ENCODE results near the gene PEG3. TPM values are rescaled to one million over a fixed set of nuclear protein-coding genes. Genes with fewer than 3 reads are reported as not detected.

PEG3 gene
- total RNA-seq, 1 donor from 2014 or later = 13.7 TPM

GRCh38 chr19:56838909-56839651 lies 1.4 kb downstream of the PEG3 start:
- peak; percentile 95 for DNase-seq (ENCODE audit: low spot score)

GRCh38 chr19:56838024-56838908 lies 2.3 kb downstream of the PEG3 start:
- DNase-seq (ENCODE audit: low spot score) = peak; percentile 71

DNA sequence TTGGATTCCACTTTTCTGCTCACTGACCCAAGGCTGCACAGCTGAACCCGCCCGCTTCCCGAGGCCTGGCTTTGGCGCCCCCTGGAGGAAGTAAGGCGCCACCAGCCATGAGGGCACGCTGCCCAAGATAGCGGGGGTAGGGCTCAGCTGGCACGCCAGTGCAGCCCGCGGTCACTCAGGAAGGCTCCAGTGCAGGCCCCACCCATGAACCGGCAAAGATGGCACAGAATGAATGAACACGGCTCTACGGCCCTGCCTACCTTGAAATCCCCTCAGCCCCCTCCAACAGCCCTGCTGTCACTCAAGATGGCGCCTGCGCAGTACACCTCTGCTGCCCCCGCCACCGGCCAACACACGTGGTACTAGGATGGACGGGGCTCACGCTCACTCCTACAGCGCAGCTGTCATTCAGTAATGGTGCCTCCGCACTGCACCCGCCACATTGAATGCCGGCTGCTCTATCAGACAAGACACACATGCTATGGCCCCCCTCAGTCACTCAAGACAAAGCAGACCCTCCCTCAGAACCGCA lies 3.0 kb downstream of the PEG3 start:
- DNase-seq (ENCODE audit: low spot score) = peak; percentile 86

DNA sequence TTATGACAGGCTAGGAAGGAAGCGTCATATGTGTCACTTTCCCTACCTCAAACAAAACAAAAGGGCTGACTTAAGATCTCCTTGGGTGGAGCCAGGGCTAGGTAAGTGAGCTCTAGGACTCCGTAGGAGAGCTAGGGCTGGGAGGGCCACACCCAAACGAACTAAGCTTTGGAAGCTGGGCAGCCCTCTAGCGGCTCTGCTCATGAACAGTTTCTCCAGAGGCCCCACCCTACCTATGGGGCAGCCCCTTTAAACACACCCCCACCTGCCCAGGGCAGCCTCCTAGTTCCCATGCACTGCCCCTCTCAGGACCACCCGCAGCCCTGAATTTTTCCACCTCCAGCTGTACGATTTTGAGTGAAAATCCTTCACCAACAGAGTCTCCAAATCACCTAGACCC lies 3.5 kb downstream of the PEG3 start:
- peak; percentile 43 for DNase-seq (ENCODE audit: low spot score)

DNA sequence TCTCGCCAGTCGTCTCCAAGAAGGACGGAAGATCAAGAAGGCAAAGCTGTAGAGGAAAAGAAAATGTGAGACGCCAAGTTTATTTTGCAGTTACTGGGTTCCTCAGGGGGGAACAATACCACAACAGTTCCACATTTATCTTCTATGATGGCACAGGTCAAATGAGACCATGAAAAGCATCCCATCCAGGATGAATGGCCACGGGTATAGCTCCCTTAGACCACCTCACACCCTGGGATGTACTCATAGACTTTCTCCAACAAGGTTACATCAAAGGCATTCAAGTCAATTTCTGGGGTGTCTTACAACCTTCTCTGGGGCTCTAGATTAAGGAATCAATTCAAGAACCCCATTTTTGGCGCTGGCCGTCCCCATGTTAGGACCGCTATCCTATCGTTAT lies 4.5 kb downstream of the PEG3 start:
- no peak for DNase-seq (ENCODE audit: low spot score)

GRCh38 chr19:56835401-56835800 lies 5.1 kb downstream of the PEG3 start:
- DNase-seq (ENCODE audit: low spot score) = no peak

- DNase-seq (ENCODE audit: low spot score) = no peak
These were observed 5.8 kb downstream of the PEG3 start for GRCh38 chr19:56834564-56835375.

DNA sequence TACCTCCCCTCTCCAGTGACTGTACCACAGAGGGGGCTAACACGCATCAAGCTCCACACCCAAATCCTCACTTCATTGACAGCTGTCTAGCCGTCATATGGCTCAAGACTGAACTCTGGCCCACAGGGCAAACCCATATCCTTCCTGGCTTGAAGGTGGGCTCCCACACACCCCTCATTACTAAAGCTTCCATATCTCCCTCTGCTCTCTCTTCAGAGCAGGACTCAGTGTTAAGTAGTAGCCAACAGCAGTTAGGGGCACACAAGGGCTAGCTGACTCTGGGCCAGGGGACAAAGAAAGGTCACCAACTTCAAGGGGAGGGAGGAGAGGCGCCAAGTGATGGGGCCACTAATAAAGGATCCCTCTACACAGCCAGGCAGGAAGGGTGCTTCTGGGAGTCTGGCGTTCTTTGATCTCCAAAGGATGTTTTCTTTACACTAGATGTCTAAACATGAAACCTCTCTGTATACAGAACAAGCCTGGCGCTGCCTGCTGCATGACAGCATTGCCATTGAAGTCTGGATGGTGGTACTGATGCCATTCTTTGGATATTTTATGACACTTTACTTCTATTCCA lies 8.1 kb downstream of the PEG3 start:
- DNase-seq (ENCODE audit: low spot score) = no peak

DNA sequence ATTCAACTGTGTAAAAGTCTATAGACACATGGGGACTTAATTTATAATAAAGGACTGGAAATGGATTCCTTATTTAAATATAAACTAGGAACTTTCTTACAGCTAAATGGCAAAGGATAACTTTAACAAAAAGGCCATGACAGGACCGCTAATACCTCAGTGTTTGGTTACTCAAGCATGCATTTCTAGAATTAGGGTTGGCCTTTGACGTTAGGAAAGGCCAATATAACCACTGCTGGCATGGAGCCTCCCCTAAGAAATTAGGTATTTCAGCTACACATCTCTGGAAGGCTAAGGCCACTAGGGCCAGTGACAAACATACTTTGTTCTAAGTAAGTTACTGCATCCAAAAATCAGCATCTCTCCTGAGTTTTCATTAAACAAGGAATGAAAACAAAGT lies 9.3 kb downstream of the PEG3 start:
- no peak for DNase-seq (ENCODE audit: low spot score)

- no peak for DNase-seq (ENCODE audit: low spot score)
These were observed 10.9 kb downstream of the PEG3 start for GRCh38 chr19:56829596-56829995.

DNA sequence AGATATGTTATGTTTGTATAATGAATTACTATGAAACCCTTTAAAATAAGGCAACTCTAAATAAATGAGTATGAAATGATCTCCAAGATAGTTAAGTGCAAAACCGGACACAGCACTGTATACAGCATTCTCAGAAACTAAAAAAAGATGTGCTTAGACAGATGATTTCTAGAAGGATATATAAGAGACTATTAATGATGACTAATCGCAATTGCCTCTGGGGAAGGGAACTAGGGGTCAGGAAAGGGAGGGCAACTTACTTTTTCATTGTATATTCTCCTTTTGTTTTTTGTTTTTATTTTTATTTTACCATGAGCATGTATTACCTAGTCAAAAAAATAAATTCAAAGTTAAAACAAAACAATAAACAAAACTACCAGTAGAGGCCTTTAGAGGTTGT lies 12.8 kb downstream of the PEG3 start:
- no peak for DNase-seq (ENCODE audit: low spot score)

GRCh38 chr19:56823956-56824355 lies 16.6 kb downstream of the PEG3 start:
- no peak for DNase-seq (ENCODE audit: low spot score)

GRCh38 chr19:56823417-56823816 lies 17.1 kb downstream of the PEG3 start:
- no peak for DNase-seq (ENCODE audit: low spot score)

- DNase-seq (ENCODE audit: low spot score) = no peak
These were observed 17.8 kb downstream of the PEG3 start for GRCh38 chr19:56822755-56823154.

DNA sequence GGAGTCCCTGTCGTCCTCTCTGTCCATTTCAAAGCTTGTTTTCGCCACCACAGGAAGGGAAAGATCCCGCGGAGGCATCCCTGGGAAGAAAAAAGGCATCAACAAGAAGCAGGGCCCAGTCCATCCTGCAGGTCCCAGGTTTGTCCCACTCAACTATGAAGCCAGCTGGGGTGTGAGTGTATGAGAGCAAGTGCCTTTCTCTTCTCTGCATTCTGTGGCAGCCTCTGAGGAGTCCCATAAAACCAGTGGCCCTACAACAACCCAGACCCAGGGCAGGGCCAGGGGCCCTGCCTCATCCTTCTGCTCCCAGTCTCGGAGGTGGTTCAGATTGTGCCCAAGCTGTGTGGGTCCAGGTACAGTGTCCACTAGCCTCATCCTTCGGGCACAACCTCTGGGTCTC lies 18.9 kb downstream of the PEG3 start:
- DNase-seq (ENCODE audit: low spot score) = no peak

DNA sequence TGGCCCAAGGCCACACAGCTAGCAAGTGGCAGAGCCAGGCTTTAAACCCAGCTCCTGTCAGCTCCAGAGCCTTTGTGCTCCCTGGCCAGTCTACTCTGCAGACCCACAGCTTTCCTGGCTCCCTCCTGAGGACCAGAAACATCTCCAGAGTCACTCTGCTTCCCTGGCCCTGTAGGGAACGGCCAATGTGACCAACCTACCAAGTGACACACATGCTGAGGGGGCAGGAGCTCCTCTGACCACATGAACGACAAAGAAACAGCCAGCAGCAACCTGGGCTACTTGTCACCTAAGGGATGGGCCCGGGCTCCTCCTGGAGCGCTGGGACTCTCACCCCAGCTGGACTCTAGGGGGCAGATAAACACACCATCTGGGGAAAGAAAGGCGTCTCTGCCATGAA lies 19.3 kb downstream of the PEG3 start:
- DNase-seq (ENCODE audit: low spot score) = no peak

DNA sequence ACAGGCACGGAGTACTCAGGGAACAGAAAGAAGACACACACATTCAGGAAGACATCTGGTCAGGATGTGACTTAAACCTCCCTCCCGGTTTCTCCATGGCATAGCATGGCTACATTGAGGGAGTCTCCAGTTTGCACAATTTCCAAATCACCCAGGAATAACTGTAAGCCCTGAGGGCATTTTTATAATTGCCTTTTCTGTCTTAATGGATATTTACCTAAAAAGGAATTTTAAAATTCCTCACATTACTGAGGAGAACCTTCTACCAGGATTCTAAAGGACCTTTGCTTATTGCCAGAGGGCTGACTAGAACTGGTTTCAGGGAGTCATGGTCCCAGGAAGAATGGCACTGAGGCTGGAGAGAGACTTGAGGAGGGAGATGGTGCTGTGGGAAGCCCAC lies 21.4 kb downstream of the PEG3 start:
- no peak for DNase-seq (ENCODE audit: low spot score)

DNA sequence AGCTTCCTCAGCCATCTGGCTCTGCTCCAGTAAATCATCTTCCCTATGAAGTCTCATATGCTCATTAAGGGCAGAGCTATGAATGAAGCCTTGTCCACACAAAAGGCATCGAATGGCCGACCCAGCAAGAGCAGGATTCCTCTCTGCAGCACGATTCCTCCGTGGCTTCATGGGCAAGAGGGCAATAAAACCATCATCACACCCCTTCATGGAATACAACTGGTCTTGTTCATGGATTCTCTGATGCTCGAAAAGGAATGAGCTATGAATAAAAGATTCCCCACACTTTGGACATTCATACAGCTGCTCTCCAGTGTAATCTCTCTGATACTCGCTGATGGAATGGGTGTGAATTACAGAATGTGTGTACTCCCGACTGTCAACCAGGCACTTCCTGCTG lies 25.9 kb downstream of the PEG3 start:
- no peak for DNase-seq (ENCODE audit: low spot score)

DNA sequence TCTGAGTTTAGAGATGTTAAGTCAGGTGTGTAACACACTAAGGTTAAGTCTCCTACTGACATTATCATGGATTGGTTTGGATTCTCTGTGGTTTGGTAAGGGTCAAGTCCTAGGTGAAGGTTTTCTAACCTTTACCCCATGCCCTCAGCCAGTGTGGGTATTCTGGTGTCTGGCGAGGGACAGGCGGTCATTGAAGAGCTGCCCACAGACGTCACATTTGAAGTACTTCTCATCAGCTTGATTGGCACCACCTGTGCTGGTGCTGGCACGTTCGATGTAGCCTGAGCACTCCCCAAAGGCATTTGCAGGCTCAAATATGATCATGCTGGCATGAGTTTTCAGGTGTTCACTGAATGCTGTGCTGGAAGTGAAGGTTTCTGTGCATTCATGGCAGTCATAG lies 27.0 kb downstream of the PEG3 start:
- DNase-seq (ENCODE audit: low spot score) = no peak

DNA sequence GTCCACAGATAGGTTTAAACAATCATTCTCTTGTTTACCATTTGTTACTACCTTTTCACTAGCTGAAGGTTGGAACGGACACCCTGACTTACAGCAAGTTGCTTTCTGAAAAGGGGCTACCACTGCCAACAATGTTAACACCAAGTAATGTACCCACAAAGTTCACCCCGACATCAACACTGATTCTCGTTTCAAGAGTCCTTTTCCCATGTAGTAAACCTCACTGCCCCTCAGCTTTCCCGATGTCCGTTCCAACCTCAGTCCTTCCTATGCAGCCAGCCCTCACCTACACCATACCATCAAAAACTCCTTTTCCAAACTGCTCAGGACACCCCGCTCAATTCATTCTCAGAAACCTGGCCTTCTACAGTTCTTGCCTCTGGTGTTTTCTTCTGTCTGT lies 29.0 kb downstream of the PEG3 start:
- DNase-seq (ENCODE audit: low spot score) = no peak

DNA sequence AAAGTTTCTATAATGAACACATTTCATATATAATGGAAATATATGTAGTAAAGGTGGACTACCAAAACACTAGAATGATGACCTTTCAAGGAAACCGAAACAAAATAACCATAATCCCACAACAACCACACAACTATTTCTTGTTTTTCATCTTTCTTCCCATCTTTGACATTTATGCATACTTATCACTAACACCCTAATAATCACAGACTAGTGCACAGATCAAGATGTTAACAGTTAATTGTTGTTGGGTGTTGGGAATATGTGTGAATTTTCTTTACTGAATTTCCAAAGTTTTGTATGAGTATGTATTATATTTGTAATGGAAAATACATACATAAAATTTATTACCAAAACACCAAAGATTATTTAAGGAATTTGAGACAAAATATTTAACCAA lies 30.3 kb downstream of the PEG3 start:
- no peak for DNase-seq (ENCODE audit: low spot score)
